ENCODE results near the gene PITRM1.
A peak's percentile ranks its signal among the peaks of the same experiment; 100 is the strongest.
"Not testable (repeated sequence)": the region's sequence is repeated elsewhere in the genome, so short reads cannot be mapped to it uniquely, and the experiment has no call there.

The PITRM1 gene, protein sequence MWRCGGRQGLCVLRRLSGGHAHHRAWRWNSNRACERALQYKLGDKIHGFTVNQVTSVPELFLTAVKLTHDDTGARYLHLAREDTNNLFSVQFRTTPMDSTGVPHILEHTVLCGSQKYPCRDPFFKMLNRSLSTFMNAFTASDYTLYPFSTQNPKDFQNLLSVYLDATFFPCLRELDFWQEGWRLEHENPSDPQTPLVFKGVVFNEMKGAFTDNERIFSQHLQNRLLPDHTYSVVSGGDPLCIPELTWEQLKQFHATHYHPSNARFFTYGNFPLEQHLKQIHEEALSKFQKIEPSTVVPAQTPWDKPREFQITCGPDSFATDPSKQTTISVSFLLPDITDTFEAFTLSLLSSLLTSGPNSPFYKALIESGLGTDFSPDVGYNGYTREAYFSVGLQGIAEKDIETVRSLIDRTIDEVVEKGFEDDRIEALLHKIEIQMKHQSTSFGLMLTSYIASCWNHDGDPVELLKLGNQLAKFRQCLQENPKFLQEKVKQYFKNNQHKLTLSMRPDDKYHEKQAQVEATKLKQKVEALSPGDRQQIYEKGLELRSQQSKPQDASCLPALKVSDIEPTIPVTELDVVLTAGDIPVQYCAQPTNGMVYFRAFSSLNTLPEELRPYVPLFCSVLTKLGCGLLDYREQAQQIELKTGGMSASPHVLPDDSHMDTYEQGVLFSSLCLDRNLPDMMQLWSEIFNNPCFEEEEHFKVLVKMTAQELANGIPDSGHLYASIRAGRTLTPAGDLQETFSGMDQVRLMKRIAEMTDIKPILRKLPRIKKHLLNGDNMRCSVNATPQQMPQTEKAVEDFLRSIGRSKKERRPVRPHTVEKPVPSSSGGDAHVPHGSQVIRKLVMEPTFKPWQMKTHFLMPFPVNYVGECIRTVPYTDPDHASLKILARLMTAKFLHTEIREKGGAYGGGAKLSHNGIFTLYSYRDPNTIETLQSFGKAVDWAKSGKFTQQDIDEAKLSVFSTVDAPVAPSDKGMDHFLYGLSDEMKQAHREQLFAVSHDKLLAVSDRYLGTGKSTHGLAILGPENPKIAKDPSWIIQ

GRCh38 chr10:3172446-3173170 is at the start of gene PITRM1:
Gene PITRM1 (minus strand): TSS chr10:3172782. CDS start chr10:3172772, 10 bp downstream.
- peak; percentile 99 for DNase-seq

- DNase-seq, result no peak
These were observed 49.5 kb upstream of the PITRM1 start for GRCh38 chr10:3222068-3222467.

DNA sequence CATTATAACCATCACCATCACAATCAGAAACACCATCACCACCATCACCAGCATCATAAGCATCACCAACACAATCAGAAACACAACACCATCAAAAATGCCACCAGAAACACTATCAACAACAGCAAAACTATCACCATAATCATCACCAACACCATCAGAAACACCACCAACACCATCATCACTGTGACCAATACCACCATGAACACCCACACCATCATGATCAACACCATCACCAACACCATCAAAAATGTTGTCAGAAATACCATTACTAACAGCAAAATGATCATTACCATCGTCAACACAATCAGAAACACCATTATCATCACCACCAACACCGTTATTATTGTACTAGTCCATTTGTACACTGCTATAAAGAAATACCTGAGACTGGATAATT is 49.0 kb upstream of the PITRM1 start:
- DNase-seq, result not testable (repeated sequence)

GRCh38 chr10:3220853-3221252 is 48.3 kb upstream of the PITRM1 start:
- DNase-seq, result no peak

- not testable (repeated sequence) for DNase-seq
These were observed 46.5 kb upstream of the PITRM1 start for GRCh38 chr10:3219021-3219628.

- DNase-seq, result no peak
These were observed 45.3 kb upstream of the PITRM1 start for GRCh38 chr10:3217853-3218252.

DNA sequence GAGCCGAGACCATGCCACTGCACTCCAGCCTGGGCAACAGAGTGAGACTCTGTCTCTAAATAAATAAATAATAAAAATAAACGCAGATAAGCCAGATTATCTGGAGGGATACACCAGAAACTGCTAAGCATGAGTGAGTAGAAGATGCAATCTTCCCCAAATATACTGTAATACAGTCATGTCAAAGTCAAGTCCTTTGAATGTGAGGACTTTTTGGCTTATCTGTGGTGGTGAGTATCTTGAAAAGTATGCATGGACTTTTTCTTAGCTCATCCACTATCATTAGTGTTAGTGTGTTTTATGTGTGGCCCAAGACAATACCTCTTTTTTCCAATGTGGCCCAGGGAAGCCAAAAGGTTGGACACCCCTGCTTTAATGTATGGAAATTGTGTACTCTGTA is 44.7 kb upstream of the PITRM1 start:
- DNase-seq, result no peak

- DNase-seq, result no peak
These were observed 42.7 kb upstream of the PITRM1 start for GRCh38 chr10:3215153-3215775.

DNA sequence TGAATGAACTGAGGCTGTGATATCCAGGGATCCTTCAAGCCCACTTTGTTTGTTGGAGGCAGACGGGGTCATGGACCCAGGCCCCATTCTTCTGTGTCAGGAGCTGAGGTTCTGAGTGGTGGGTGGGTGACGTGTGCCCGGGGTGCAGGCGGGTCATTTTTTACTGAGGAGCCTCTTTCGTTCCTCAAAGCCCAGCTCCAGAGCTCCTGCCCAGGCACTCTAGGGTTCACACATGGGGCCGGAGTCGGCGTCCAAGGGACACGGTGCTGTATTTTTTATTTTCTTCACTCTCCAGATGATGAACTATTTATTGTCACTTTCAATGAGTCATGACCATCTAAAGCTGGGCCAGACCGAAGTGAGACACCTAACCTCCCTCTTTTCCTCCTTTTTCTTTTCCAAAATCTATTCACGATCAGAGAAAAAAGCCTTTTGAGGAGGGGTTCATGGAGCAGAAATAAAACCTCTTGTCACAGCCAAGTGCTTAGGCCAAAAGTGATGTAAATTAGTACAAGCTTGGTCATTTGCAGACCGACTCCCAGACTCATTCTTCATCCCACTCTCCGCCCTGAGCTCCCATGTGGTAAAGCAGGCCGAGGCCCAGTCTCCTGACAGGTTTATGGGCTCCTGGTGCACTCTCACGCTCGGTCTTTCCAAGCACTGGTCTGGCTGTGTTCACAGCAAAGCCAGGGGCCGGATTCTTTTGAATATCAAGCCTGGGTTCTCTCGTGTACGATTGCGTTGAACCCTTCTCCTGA is 41.4 kb upstream of the PITRM1 start:
- no peak for DNase-seq

- no peak for DNase-seq
These were observed 40.6 kb upstream of the PITRM1 start for GRCh38 chr10:3213208-3213607.

DNA sequence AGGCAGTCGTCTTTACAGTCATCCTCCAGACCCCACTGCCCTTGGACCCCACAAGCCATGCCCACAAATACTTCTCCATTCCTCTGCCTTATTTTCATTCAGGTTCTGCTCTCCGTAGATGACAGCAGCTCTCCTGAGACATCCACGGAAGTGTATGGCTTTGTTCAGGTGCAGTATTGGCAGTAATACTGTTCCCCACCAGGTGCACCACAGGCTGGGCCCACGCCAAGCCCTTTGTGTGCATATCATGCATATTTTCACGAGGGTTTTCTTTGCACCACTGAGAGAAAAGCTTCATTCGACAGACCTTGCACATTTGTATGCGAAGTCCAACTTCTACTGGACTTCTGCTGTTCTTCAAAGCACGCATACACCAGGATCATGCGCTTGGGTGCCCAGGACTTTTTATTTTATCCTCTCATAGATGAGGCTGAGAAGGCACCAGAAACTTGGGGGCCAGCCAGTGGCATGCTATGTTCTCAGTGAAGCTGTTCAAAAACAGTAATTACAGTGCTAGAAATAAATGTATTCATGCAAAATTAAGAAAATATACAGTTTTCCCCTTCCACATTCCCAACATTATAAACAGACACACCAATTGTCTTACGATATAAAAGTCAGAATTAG is 37.8 kb upstream of the PITRM1 start:
- no peak for DNase-seq

DNA sequence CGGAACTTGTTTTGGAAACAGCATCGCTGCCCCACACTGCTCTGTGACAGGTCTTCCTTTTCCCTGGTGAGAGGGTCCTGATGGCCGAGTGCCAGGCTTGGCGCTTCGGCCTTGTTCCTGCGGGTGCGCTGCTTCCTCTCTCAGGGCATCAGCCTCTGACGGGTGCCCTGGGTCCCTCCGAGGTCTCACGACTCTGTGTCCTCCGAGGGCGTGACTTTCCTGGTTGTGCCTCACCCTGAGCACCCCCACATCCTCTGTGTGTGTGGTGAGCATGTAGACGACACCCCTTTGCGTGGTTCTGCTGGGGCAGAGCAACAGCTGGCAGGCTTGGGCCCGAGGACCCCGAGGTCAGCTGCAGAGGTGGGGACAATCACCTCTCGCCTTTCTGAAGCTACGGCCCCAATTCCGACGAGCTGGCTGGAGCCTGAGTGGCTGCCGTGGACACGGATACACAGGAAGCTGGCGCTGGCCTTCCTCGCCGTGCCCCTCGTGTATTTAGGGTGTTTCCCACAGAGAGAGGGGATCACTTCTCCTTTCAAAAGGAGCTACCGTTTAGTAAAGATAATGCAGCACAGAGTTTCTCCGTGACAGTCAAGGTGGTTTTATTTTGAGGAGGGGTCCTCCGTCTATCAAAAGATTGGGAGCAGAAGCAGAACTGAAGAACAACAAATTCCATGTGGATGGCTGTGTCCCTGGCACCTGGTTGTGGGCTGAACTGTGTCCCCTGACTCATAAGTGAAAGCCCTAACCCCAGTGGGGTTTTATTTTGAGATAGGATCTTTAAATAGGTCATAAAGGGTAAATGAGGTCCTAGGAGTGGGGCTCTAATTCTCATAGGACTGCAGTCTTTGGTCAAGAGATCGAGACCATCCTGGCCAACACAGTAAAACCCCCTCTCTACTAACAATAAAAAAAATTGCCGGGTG is 36.2 kb upstream of the PITRM1 start:
- no peak for DNase-seq

GRCh38 chr10:3207351-3207750 is 34.8 kb upstream of the PITRM1 start:
- DNase-seq, result no peak

DNA sequence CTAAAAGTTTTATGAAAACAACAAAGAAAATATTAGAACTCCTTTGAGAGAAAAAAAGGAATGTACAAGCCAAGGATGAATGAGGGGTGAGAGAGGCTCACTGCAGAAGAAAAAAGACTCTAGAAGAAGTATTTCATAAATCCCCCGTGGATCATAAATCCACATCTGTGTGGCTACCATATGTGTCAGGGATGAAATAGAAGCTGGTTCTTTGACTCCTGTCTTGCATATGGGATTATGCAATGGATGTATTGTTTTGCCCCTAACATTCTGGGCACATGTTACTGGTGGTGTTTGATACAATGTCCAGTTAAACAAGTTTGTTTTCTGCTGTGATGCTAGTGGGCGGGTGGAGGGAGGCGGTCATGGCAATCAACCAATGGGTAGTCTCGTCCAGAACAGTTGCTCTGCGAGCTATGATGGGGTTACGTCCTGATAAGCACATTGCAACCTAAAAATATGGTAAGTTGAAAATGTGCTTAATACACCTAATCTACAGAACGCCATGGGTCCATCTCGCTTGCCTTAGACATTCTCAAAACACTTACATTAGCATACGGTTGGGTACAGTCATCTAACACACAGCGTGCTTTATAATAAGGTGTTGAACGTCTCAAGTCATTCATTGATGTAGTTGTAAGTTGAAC is 34.1 kb upstream of the PITRM1 start:
- DNase-seq, result no peak

DNA sequence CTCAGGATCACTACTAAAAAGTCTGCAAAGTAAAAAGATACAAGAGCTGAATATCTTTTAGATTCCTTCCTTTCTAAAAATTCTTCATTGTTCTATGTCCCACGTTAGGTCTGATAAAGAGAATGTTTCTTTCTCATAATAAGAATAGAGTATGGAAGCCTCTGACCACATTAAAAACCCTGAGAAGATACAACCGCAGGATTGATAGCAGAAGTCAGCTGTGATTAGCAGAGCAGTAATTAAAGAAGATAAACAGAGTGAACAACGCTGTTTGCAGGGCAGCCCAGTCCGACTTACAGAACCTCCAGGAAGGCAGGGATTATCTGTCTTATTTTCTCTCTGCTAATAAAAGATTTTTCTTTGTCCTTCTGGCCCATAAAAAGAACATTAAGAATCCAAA is 31.4 kb upstream of the PITRM1 start:
- DNase-seq, result no peak

DNA sequence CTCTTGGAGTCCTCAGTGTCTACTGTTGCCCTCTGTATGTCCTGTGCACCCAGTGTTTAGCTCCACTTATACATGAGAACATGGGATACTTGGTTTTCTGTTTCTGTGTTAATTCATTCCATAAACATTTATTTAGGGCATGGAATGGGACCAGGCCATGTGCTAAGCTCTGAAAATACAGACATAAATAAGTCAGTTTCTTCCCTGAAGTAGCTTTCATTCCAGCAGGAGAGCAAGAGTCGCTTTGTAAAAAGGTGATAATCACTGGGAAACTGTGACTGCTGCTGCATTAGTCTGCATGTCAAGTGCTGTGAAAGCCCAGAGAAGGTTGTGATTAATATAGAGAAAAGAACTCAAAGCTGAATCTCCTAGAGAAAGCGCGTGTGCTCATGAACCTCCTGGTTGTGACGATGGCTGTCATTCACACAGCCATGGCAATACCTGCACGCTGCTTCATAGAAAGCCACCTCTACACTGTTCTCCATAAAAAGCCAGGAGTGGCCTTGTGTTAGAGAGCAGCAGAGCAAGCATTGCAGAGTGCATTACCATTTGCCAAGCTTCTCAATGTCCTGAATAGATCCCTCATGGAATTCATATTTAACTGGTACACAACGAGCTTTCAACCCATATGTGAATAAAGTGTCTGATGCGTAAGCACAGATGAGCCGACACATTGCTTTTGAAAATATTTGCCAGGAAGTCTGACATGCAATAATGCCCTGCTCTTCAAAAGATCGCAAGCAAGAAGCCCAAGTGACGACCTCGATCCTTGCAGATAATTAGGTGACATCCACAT is 30.6 kb upstream of the PITRM1 start:
- DNase-seq, result no peak

GRCh38 chr10:3201796-3202195 is 29.2 kb upstream of the PITRM1 start:
- DNase-seq, result no peak

- DNase-seq, result no peak
These were observed 26.9 kb upstream of the PITRM1 start for GRCh38 chr10:3199488-3199887.
